Central memory CD8-positive, alpha-beta T cell (primary cell): ENCODE data around the gene PHETA2.
A peak's percentile ranks its signal among the peaks of the same experiment; 100 is the strongest.

Source experiments
- ATAC-seq: fragments of 150-1000 bp; cut with Tn5 transposase; replicated peaks from 2 replicates; pipeline ENCODE4 v1.10.0; 2022; ENCODE audit warnings: mild to moderate bottlenecking, moderate FRiP score, moderate number of reproducible peaks; ENCODE audit not compliant: poor library complexity, severe bottlenecking; ENCODE audit errors: extremely low read depth
- DNase-seq, 2 donors: peaks; one replicate each; pipeline ENCODE4 v3.0.0; 2021; ENCODE audit warnings: low spot score in 2 of 2
- H3K27ac Mint-ChIP-seq: one replicate; pipeline ENCODE4 v1.8.0; 2022; ENCODE audit warnings: low read depth, mild to moderate bottlenecking, moderate library complexity, mixed read lengths
- H3K27me3 Mint-ChIP-seq: one replicate; pipeline ENCODE4 v1.8.0; 2022; ENCODE audit warnings: mixed read lengths
- H3K36me3 Mint-ChIP-seq: one replicate; pipeline ENCODE4 v1.8.0; 2022; ENCODE audit warnings: mild to moderate bottlenecking, moderate library complexity, mixed read lengths; ENCODE audit not compliant: insufficient read depth
- H3K4me1 Mint-ChIP-seq: one replicate; pipeline ENCODE4 v1.8.0; 2022; ENCODE audit warnings: mixed read lengths
- H3K4me3 Mint-ChIP-seq: one replicate; pipeline ENCODE4 v1.8.0; 2022; ENCODE audit warnings: mild to moderate bottlenecking, moderate library complexity, mixed read lengths
- H3K9me3 Mint-ChIP-seq: one replicate; pipeline ENCODE4 v1.8.0; 2022; ENCODE audit warnings: mixed read lengths

Gene PHETA2

DNA sequence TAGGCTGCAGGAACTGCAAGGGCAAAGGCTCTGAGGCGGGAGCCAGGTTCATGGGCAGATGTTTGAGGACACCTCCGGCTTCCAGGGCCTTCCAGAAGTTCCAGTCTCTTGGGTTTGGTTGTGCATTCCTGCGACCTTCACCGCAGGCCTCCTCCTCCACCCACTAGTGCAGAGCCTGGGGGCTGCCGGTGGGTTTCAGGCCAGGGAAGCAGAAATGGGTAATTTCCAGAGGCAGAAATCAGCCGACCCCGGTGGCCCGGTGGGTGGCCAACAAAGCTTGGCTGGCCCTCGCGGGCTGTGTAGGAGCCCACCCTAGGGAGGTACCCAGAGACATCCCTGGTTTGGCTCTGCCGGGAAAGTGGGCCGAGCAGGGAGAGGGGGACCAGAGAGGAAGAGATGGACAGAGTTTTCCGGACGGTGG, 417 bp upstream of the PHETA2 start:
- ATAC-seq (no peak), DNase-seq (no peak)
- Mint-ChIP-seq H3K27ac (no peak overlapping the region), H3K4me3 (peak overlapping the region; percentile 26), H3K36me3 (peaks cover 4% of the 10 kb centered on the region), H3K9me3 (no peaks in the 10 kb centered on the region), H3K27me3 (no peaks in the 10 kb centered on the region), H3K4me1 (peaks cover 31% of the 10 kb centered on the region)

- Mint-ChIP-seq H3K4me1 (peaks cover 33% of the 10 kb centered on the region), H3K4me3 (peak overlapping the region; percentile 26), H3K36me3 (peaks cover 15% of the 10 kb centered on the region), H3K27ac (peak overlapping the region; percentile 88), H3K9me3 (no peaks in the 10 kb centered on the region), H3K27me3 (no peaks in the 10 kb centered on the region)
- DNase-seq (no peak), ATAC-seq (no peak)
These were observed 1.0 kb downstream of the PHETA2 start for GRCh38 chr22:42074846-42075676.

GRCh38 chr22:42076764-42077485, 2.9 kb downstream of the PHETA2 start:
- no peak overlapping the region for H3K4me3 Mint-ChIP-seq
- H3K4me1 Mint-ChIP-seq, result peaks cover 27% of the 10 kb centered on the region
- H3K27me3 Mint-ChIP-seq, result no peaks in the 10 kb centered on the region
- no peaks in the 10 kb centered on the region for H3K9me3 Mint-ChIP-seq
- DNase-seq (no peak), ATAC-seq (no peak)
- no peak overlapping the region for H3K27ac Mint-ChIP-seq
- H3K36me3 Mint-ChIP-seq, result peaks cover 12% of the 10 kb centered on the region

GRCh38 chr22:42077486-42078125, 3.6 kb downstream of the PHETA2 start:
- H3K27me3 Mint-ChIP-seq, result no peaks in the 10 kb centered on the region
- H3K36me3 Mint-ChIP-seq, result peaks cover 12% of the 10 kb centered on the region

DNA sequence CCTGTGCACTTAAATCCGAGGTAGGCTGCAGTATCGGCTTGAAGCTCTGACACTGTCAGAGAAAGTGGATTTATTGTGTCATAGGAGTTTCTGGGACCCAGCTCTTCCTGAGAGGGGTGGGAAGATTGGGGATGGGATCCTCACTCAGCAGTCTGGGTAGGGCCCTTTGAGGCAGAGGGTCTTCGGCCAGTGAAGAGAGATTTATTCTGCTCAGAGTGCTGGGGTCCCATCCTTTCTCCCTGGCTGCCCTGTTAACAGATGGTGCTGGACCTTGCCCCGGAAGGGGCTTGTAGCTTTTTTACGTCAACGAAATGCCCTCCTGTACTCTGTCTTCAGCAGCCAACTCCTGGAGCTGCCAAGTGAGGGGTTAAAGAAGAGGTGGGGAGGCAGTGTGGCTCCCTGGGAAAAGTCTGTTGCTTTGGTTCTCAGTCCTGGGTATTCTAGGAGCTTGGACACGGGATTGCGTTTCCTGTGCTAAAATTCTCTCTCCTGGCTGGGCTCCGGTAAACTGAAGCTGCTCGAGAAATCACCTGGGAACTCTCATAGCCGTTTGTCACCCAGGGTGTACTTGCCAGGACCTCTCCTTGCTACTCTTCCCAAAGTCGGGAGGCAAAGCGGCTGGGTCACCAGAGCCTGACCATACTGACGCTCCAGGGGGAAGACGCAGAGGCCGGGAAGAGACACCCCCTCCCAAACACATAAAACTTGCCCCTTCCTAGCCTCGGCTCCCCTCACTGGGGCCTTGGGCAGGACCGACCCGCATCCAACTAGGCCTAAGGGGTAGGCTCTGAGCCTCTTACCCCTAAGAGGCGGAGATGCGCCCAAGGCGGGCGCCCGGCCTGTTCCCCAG, 4.6 kb downstream of the PHETA2 start:
- ATAC-seq, result no peak
- H3K9me3 Mint-ChIP-seq, result no peaks in the 10 kb centered on the region
- H3K4me1 Mint-ChIP-seq, result peaks cover 27% of the 10 kb centered on the region
- peak overlapping the region; percentile 94 for H3K27ac Mint-ChIP-seq
- H3K27me3 Mint-ChIP-seq, result no peaks in the 10 kb centered on the region
- H3K4me3 Mint-ChIP-seq, result peak overlapping the region; percentile 96
- peaks cover 15% of the 10 kb centered on the region for H3K36me3 Mint-ChIP-seq
- DNase-seq, result no peak

More at GRCh38 chr22:42077486-42078125, 3.6 kb downstream of the PHETA2 start:
- no peak for ATAC-seq
- H3K4me1 Mint-ChIP-seq, result peaks cover 27% of the 10 kb centered on the region
- H3K9me3 Mint-ChIP-seq, result no peaks in the 10 kb centered on the region
- no peak overlapping the region for H3K4me3 Mint-ChIP-seq
- no peak overlapping the region for H3K27ac Mint-ChIP-seq
- DNase-seq, result no peak

DNA sequence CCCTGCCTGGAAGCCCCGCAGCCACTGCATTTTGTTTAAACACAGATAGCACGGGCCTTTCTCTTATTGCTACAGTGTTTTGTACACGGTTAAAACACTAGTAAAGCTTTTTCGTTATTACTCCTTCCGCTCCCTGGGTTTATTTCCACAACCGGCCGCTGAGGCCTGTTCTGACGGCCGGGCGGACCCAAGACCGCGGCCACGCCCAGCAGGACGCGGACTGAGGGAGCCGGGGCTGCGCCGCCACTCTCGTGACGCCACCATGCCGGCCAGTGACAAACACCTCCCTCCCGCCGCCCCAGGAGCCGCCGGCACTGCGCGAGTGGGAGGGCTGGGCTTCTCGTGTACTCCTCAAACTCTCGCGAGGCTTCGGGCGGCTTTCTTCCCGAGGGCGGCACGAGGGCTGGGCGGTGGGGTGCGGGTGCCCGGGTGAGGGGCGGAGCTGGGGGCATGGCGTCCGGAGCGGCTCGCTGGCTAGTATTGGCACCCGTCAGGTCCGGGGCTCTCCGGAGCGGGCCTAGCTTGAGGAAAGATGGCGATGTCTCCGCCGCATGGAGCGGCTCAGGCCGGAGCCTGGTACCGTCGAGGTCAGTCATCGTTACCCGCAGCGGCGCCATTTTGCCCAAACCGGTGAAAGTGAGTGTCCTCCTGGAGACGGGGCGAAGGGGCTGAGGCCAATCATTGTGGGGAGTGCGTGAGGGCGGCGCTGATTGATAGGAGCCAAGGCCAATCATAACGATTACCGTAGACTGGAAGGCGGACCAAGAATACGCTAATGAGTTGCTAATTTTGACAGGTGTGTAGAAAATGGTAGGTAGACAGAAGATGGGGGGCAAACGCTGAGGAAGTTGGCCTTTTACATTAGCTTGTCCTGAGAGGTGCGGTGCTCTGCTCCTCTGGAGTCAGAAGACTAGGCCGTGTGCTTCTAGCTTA, 5.5 kb downstream of the PHETA2 start, which contains the start of gene SMDT1:
TSS of gene SMDT1 (plus strand) at position 382 of the 933 bp plus-strand sequence. CDS start at position 451, 69 bp downstream.
- Mint-ChIP-seq H3K36me3 (peaks cover 24% of the 10 kb centered on the region), H3K27ac (peak within 1 kb of the TSS; percentile 94), H3K4me1 (peaks cover 27% of the 10 kb centered on the region)

GRCh38 chr22:42080287-42080686, 6.2 kb downstream of the PHETA2 start:
- Mint-ChIP-seq H3K36me3 (peaks cover 30% of the 10 kb centered on the region), H3K9me3 (no peaks in the 10 kb centered on the region), H3K4me3 (peak overlapping the region; percentile 96), H3K4me1 (peaks cover 21% of the 10 kb centered on the region), H3K27me3 (no peaks in the 10 kb centered on the region), H3K27ac (peak overlapping the region; percentile 94)
- ATAC-seq (no peak), DNase-seq (no peak)

More for the DNA sequence above, 5.5 kb downstream of the PHETA2 start, which contains the start of gene SMDT1:
- ATAC-seq (peak; percentile 95), DNase-seq (peak; percentile 95 to 96)
- H3K4me3 Mint-ChIP-seq, result peak within 1 kb of the TSS; percentile 96
- no peaks in the 10 kb centered on the region for H3K27me3 Mint-ChIP-seq
- no peaks in the 10 kb centered on the region for H3K9me3 Mint-ChIP-seq

GRCh38 chr22:42083119-42083518, 9.1 kb downstream of the PHETA2 start:
- Mint-ChIP-seq H3K36me3 (peaks cover 43% of the 10 kb centered on the region), H3K4me1 (peaks cover 21% of the 10 kb centered on the region), H3K27ac (no peak overlapping the region), H3K4me3 (no peak overlapping the region), H3K9me3 (no peaks in the 10 kb centered on the region), H3K27me3 (no peaks in the 10 kb centered on the region)
- ATAC-seq (no peak), DNase-seq (no peak)

- H3K4me1 Mint-ChIP-seq, result peaks cover 25% of the 10 kb centered on the region
- peaks cover 39% of the 10 kb centered on the region for H3K36me3 Mint-ChIP-seq
- H3K27me3 Mint-ChIP-seq, result no peaks in the 10 kb centered on the region
- H3K27ac Mint-ChIP-seq, result no peak overlapping the region
- H3K9me3 Mint-ChIP-seq, result no peaks in the 10 kb centered on the region
- ATAC-seq (no peak), DNase-seq (no peak)
- H3K4me3 Mint-ChIP-seq, result no peak overlapping the region
These were observed 10.8 kb downstream of the PHETA2 start for GRCh38 chr22:42084874-42085273.

- no peak overlapping the region for H3K4me3 Mint-ChIP-seq
- ATAC-seq (no peak), DNase-seq (no peak)
- no peaks in the 10 kb centered on the region for H3K9me3 Mint-ChIP-seq
- H3K27me3 Mint-ChIP-seq, result no peaks in the 10 kb centered on the region
- H3K36me3 Mint-ChIP-seq, result peaks cover 44% of the 10 kb centered on the region
- no peak overlapping the region for H3K27ac Mint-ChIP-seq
- H3K4me1 Mint-ChIP-seq, result peaks cover 21% of the 10 kb centered on the region
These were observed 12.0 kb downstream of the PHETA2 start for GRCh38 chr22:42086051-42086450.
